HEK293 (cell line): ENCODE results near the gene FAM117B.

Source experiments
- CTCF ChIA-PET: fragments of 350-600 bp; formaldehyde crosslinking; extraction: SDS; loops from one replicate; lab custom pipeline; 2021; ENCODE audit warnings: antibody characterized with exemption; lab: Yijun Ruan, JAX
- POLR2A ChIA-PET: fragments of 300-600 bp; formaldehyde crosslinking; extraction: SDS; loops from one replicate; lab custom pipeline; 2020; ENCODE audit warnings: antibody characterized with exemption, inconsistent platforms; lab: Yijun Ruan, JAX
- H3K27ac ChIP-seq: fragments of 200-500 bp; sonication (Bioruptor generic); 2 replicates; pipeline ENCODE4 v1.5.1; 2014; ENCODE audit warnings: low read depth, low read length, control low read depth, inconsistent platforms; ENCODE audit errors: extremely low read depth
- H3K36me3 ChIP-seq, 2 experiments: fragments of 200-500 bp in 1 of 2; sonication (Bioruptor generic) in 1 of 2; 1 replicate in 1 of 2; 2 replicates in 1 of 2; pipeline ENCODE4 v1.5.1; 2014 to 2017; ENCODE audit warnings: inconsistent platforms in 2 of 2, low read length in 2 of 2; ENCODE audit not compliant: control insufficient read depth in 2 of 2, insufficient read depth in 1 of 2
- H3K4me1 ChIP-seq: fragments of 200-500 bp; sonication (Bioruptor generic); 2 replicates; pipeline ENCODE4 v1.5.1; 2014; ENCODE audit warnings: mild to moderate bottlenecking, low read length, inconsistent platforms; ENCODE audit not compliant: control insufficient read depth, insufficient read depth
- H3K4me3 ChIP-seq: 2 replicates; pipeline ENCODE4 v1.5.1; 2011; ENCODE audit warnings: low read depth, mild to moderate bottlenecking, control low read depth, low read length, moderate library complexity
- H3K9me3 ChIP-seq: fragments of 200-500 bp; sonication (Bioruptor generic); 2 replicates; pipeline ENCODE4 v1.5.1; 2014; ENCODE audit warnings: low read depth, low read length, inconsistent platforms; ENCODE audit not compliant: control insufficient read depth, insufficient read depth
- EGR2 ChIP-seq: fragments of 450-650 bp; formaldehyde crosslinking; IDR thresholded peaks from 2 replicates; pipeline ENCODE4 v1.5.1; 2016; ENCODE audit warnings: low read depth, missing biosample characterization, missing genetic modification characterization
- KLF1 ChIP-seq: fragments of 450-650 bp; formaldehyde crosslinking; IDR thresholded peaks from 2 replicates; pipeline ENCODE4 v1.5.1; 2016; ENCODE audit warnings: missing biosample characterization, missing genetic modification characterization
- KLF7 ChIP-seq: fragments of 450-650 bp; formaldehyde crosslinking; IDR thresholded peaks from 2 replicates; pipeline ENCODE4 v1.5.1; 2016; ENCODE audit warnings: missing biosample characterization, missing genetic modification characterization, borderline replicate concordance
- KLF8 ChIP-seq: fragments of 450-650 bp; formaldehyde crosslinking; IDR thresholded peaks from 2 replicates; pipeline ENCODE4 v1.5.1; 2016; ENCODE audit warnings: missing biosample characterization, missing genetic modification characterization
- KLF9 ChIP-seq: fragments of 450-650 bp; formaldehyde crosslinking; IDR thresholded peaks from 2 replicates; pipeline ENCODE4 v1.5.1; 2016; ENCODE audit warnings: missing biosample characterization, missing genetic modification characterization, low read depth
- TCF7L2 ChIP-seq: IDR thresholded peaks from 2 replicates; pipeline ENCODE4 v1.6.1; 2011; ENCODE audit warnings: low read depth, mild to moderate bottlenecking, inconsistent platforms, low read length, moderate library complexity, borderline replicate concordance
- TRIM28 ChIP-seq: IDR thresholded peaks from 2 replicates; pipeline ENCODE4 v1.6.1; 2011; ENCODE audit warnings: low read length, control low read depth, borderline replicate concordance
- YY1 ChIP-seq: fragments of 450-650 bp; formaldehyde crosslinking; IDR thresholded peaks from 2 replicates; pipeline ENCODE4 v1.5.1; 2018; ENCODE audit warnings: missing biosample characterization, missing genetic modification characterization
- ZBTB17 ChIP-seq: fragments of 450-650 bp; formaldehyde crosslinking; IDR thresholded peaks from 2 replicates; pipeline ENCODE4 v1.5.1; 2016; ENCODE audit warnings: missing biosample characterization, missing genetic modification characterization
- ZBTB48 ChIP-seq: fragments of 450-650 bp; formaldehyde crosslinking; IDR thresholded peaks from 2 replicates; pipeline ENCODE4 v1.5.1; 2016; ENCODE audit warnings: missing biosample characterization, missing genetic modification characterization
- ZFHX2 ChIP-seq: fragments of 450-650 bp; formaldehyde crosslinking; conservative IDR thresholded peaks from 2 replicates; pipeline ENCODE4 v1.5.1; 2016; ENCODE audit warnings: missing biosample characterization, missing genetic modification characterization
- ZFP37 ChIP-seq: fragments of 450-650 bp; formaldehyde crosslinking; IDR thresholded peaks from 2 replicates; pipeline ENCODE4 v1.5.1; 2016; ENCODE audit warnings: missing biosample characterization, missing genetic modification characterization
- ZNF133 ChIP-seq: fragments of 450-650 bp; formaldehyde crosslinking; IDR thresholded peaks from 2 replicates; pipeline ENCODE4 v1.5.1; 2016; ENCODE audit warnings: missing biosample characterization, missing genetic modification characterization
- ZNF2 ChIP-seq: fragments of 450-650 bp; formaldehyde crosslinking; IDR thresholded peaks from 2 replicates; pipeline ENCODE4 v1.5.1; 2016; ENCODE audit warnings: missing biosample characterization, missing genetic modification characterization
- ZNF239 ChIP-seq: fragments of 450-650 bp; formaldehyde crosslinking; IDR thresholded peaks from 2 replicates; pipeline ENCODE4 v1.5.1; 2016; ENCODE audit warnings: missing biosample characterization, missing genetic modification characterization
- ZNF335 ChIP-seq: fragments of 450-650 bp; formaldehyde crosslinking; conservative IDR thresholded peaks from 2 replicates; pipeline ENCODE4 v1.5.1; 2016; ENCODE audit warnings: missing biosample characterization, missing genetic modification characterization
- ZNF423 ChIP-seq: fragments of 450-650 bp; formaldehyde crosslinking; IDR thresholded peaks from 2 replicates; pipeline ENCODE4 v1.5.1; 2016; ENCODE audit warnings: missing biosample characterization, missing genetic modification characterization
- ZNF654 ChIP-seq: fragments of 450-650 bp; formaldehyde crosslinking; IDR thresholded peaks from 2 replicates; pipeline ENCODE4 v1.5.1; 2016; ENCODE audit warnings: low read depth, missing biosample characterization, missing genetic modification characterization
- ZNF791 ChIP-seq: fragments of 450-650 bp; formaldehyde crosslinking; IDR thresholded peaks from 2 replicates; pipeline ENCODE4 v1.5.1; 2016; ENCODE audit warnings: missing biosample characterization, missing genetic modification characterization
- ZXDB ChIP-seq: fragments of 450-650 bp; formaldehyde crosslinking; IDR thresholded peaks from 2 replicates; pipeline ENCODE4 v1.5.1; 2016; ENCODE audit warnings: missing biosample characterization, missing genetic modification characterization
- TF ChIP-seq, protein P1 (sequence below): fragments of 450-650 bp; formaldehyde crosslinking; IDR thresholded peaks from 2 replicates; pipeline ENCODE4 v1.5.1; 2016; ENCODE audit warnings: missing biosample characterization, missing genetic modification characterization
- TF ChIP-seq, protein P2 (sequence below): fragments of 450-650 bp; formaldehyde crosslinking; optimal IDR thresholded peaks from 2 replicates; pipeline ENCODE3; 2016; ENCODE audit warnings: missing biosample characterization, mild to moderate bottlenecking, missing genetic modification characterization
- TF ChIP-seq, protein P3 (sequence below): fragments of 450-650 bp; formaldehyde crosslinking; IDR thresholded peaks from 2 replicates; pipeline ENCODE4 v1.5.1; 2016; ENCODE audit warnings: missing biosample characterization, missing genetic modification characterization
- TF ChIP-seq, protein P4 (sequence below): fragments of 450-650 bp; formaldehyde crosslinking; IDR thresholded peaks from 2 replicates; pipeline ENCODE4 v1.5.1; 2016; ENCODE audit warnings: missing biosample characterization, missing genetic modification characterization
- TF ChIP-seq, protein P5 (sequence below): fragments of 450-650 bp; formaldehyde crosslinking; IDR thresholded peaks from 2 replicates; pipeline ENCODE4 v1.5.1; 2016; ENCODE audit warnings: missing biosample characterization, missing genetic modification characterization, borderline replicate concordance

The FAM117B gene

GRCh38 chr2:202588647-202589581, 45.9 kb upstream of the FAM117B start:
- POLR2A ChIA-PET = interaction anchor here (0.9 to 1.0 kb wide), 2 partner anchors 45 to 281 kb away, joined by 4 read pairs; partner anchors contain the start of gene FAM117B
- H3K36me3 ChIP-seq = no peaks in the 10 kb centered on the region
- H3K9me3 ChIP-seq = no peaks in the 10 kb centered on the region
- no peak for TF ChIP-seq ZNF791 (tag by site-specific recombination)
- peak; percentile 80 for TF ChIP-seq ZFHX2
- TF ChIP-seq TRIM28 = 0 out of 2 replicates have a peak, but pooled peaks have one; percentile 34
- TF ChIP-seq, protein P1, sequence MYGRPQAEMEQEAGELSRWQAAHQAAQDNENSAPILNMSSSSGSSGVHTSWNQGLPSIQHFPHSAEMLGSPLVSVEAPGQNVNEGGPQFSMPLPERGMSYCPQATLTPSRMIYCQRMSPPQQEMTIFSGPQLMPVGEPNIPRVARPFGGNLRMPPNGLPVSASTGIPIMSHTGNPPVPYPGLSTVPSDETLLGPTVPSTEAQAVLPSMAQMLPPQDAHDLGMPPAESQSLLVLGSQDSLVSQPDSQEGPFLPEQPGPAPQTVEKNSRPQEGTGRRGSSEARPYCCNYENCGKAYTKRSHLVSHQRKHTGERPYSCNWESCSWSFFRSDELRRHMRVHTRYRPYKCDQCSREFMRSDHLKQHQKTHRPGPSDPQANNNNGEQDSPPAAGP = 0 out of 2 replicates have a peak, but pooled peaks have one; percentile 46
- 0 out of 2 replicates have a peak, but pooled peaks have one; percentile 53 for TF ChIP-seq ZFP37 (tag by site-specific recombination)
- peak; percentile 79 for TF ChIP-seq ZNF654 (tag by site-specific recombination)
- TF ChIP-seq, protein P2, sequence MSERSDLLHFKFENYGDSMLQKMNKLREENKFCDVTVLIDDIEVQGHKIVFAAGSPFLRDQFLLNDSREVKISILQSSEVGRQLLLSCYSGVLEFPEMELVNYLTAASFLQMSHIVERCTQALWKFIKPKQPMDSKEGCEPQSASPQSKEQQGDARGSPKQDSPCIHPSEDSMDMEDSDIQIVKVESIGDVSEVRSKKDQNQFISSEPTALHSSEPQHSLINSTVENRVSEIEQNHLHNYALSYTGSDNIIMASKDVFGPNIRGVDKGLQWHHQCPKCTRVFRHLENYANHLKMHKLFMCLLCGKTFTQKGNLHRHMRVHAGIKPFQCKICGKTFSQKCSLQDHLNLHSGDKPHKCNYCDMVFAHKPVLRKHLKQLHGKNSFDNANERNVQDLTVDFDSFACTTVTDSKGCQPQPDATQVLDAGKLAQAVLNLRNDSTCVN = no peak
- no peak for TF ChIP-seq ZNF423 (tag by site-specific recombination)
- 0 out of 2 replicates have a peak, but pooled peaks have one; percentile 15 for TF ChIP-seq ZNF335 (tag by site-specific recombination)
- TF ChIP-seq KLF7 = 0 out of 2 replicates have a peak, but pooled peaks have one; percentile 51
- 0 out of 2 replicates have a peak, but pooled peaks have one; percentile 19 for TF ChIP-seq ZXDB
- peak; percentile 66; the same call in 1 of the 2 replicates for TF ChIP-seq EGR2 (tag by site-specific recombination)
- TF ChIP-seq, protein P3, sequence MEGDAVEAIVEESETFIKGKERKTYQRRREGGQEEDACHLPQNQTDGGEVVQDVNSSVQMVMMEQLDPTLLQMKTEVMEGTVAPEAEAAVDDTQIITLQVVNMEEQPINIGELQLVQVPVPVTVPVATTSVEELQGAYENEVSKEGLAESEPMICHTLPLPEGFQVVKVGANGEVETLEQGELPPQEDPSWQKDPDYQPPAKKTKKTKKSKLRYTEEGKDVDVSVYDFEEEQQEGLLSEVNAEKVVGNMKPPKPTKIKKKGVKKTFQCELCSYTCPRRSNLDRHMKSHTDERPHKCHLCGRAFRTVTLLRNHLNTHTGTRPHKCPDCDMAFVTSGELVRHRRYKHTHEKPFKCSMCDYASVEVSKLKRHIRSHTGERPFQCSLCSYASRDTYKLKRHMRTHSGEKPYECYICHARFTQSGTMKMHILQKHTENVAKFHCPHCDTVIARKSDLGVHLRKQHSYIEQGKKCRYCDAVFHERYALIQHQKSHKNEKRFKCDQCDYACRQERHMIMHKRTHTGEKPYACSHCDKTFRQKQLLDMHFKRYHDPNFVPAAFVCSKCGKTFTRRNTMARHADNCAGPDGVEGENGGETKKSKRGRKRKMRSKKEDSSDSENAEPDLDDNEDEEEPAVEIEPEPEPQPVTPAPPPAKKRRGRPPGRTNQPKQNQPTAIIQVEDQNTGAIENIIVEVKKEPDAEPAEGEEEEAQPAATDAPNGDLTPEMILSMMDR (tag by site-specific recombination) = peak; percentile 84
- no peak for TF ChIP-seq YY1 (tag by site-specific recombination)
- TF ChIP-seq, protein P4, sequence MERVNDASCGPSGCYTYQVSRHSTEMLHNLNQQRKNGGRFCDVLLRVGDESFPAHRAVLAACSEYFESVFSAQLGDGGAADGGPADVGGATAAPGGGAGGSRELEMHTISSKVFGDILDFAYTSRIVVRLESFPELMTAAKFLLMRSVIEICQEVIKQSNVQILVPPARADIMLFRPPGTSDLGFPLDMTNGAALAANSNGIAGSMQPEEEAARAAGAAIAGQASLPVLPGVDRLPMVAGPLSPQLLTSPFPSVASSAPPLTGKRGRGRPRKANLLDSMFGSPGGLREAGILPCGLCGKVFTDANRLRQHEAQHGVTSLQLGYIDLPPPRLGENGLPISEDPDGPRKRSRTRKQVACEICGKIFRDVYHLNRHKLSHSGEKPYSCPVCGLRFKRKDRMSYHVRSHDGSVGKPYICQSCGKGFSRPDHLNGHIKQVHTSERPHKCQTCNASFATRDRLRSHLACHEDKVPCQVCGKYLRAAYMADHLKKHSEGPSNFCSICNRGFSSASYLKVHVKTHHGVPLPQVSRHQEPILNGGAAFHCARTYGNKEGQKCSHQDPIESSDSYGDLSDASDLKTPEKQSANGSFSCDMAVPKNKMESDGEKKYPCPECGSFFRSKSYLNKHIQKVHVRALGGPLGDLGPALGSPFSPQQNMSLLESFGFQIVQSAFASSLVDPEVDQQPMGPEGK (tag by site-specific recombination) = peak; percentile 73
- 0 out of 2 replicates have a peak, but pooled peaks have one; percentile 49 for TF ChIP-seq ZNF2
- TF ChIP-seq ZBTB17 = peak; percentile 57
- TF ChIP-seq KLF1 (tag by site-specific recombination) = peak; percentile 80
- no peaks in the 10 kb centered on the region for H3K4me1 ChIP-seq
- no peak overlapping the region for H3K4me3 ChIP-seq
- CTCF ChIA-PET = interaction anchor here (0.6 to 1.9 kb wide), 36 partner anchors 10 to 1323 kb away, joined by 3 to 15 read pairs (median 3); no protein-coding TSS in a partner anchor
- no peak overlapping the region for H3K27ac ChIP-seq

DNA sequence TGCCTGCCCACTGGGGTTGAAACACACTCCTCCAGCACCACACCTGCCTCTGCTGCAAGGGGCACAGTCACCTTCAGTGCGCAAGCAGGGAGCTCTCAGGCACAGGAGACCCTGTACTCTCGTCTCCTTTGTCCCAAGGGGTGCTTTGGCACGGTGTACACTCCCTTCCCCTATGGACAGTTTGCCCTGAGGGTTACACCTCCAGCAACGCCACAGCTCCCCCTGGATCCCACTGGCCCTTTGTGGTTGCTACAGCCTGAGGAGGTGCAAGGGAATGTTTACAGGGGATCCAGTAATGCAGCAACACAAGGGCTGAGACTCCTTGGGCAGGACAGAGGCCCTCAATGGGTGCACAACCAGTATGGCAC, 45.2 kb upstream of the FAM117B start:
- H3K4me1 ChIP-seq = no peaks in the 10 kb centered on the region
- ChIA-PET POLR2A (no interaction called here), CTCF (interaction anchor here (0.6 to 1.9 kb wide), 11 partner anchors 10 to 1226 kb away, joined by 3 to 15 read pairs (median 5); no protein-coding TSS in a partner anchor)
- no peaks in the 10 kb centered on the region for H3K36me3 ChIP-seq
- H3K4me3 ChIP-seq = no peak overlapping the region
- no peaks in the 10 kb centered on the region for H3K9me3 ChIP-seq
- H3K27ac ChIP-seq = no peak overlapping the region
- TF ChIP-seq, protein P3 (tag by site-specific recombination) = no peak
- TF ChIP-seq, protein P5, sequence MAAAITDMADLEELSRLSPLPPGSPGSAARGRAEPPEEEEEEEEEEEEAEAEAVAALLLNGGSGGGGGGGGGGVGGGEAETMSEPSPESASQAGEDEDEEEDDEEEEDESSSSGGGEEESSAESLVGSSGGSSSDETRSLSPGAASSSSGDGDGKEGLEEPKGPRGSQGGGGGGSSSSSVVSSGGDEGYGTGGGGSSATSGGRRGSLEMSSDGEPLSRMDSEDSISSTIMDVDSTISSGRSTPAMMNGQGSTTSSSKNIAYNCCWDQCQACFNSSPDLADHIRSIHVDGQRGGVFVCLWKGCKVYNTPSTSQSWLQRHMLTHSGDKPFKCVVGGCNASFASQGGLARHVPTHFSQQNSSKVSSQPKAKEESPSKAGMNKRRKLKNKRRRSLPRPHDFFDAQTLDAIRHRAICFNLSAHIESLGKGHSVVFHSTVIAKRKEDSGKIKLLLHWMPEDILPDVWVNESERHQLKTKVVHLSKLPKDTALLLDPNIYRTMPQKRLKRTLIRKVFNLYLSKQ = no peak
- no peak for TF ChIP-seq TCF7L2
- no peak for TF ChIP-seq KLF9 (tag by site-specific recombination)
- TF ChIP-seq ZNF239 (tag by site-specific recombination) = no peak
- no peak for TF ChIP-seq ZNF791 (tag by site-specific recombination)
- TF ChIP-seq KLF8 (tag by site-specific recombination) = no peak
- no peak for TF ChIP-seq ZBTB48 (tag by site-specific recombination)
- TF ChIP-seq ZNF133 (tag by site-specific recombination) = no peak
